Esophagus muscularis mucosa (tissue), 4 donors: ENCODE results near the gene TBC1D22A.

Source experiments
- CTCF ChIP-seq, 3 experiments: fragments of 200-600 bp in 2 of 3; fragments of 450-650 bp in 1 of 3; sonication (generic) in 2 of 3; IDR thresholded peaks; one replicate each; pipeline ENCODE4 v1.5.1; 2017 to 2019; ENCODE audit warnings: antibody characterized with exemption in 3 of 3, mild to moderate bottlenecking in 2 of 3, moderate library complexity in 1 of 3
- EP300 ChIP-seq: sonication (generic); formaldehyde crosslinking; IDR thresholded peaks from one replicate; pipeline ENCODE4 v1.6.1; 2017; ENCODE audit warnings: antibody characterized with exemption
- POLR2A ChIP-seq: fragments of 450-650 bp; IDR thresholded peaks from one replicate; pipeline ENCODE4 v1.6.1; 2017; ENCODE audit warnings: antibody characterized with exemption, moderate library complexity, mild to moderate bottlenecking, low read depth
- POLR2AphosphoS5 ChIP-seq, 2 donors: sonication (generic); formaldehyde crosslinking; IDR thresholded peaks; one replicate each; pipeline ENCODE4 v1.6.1; 2017; ENCODE audit warnings: antibody characterized with exemption in 2 of 2

DNA sequence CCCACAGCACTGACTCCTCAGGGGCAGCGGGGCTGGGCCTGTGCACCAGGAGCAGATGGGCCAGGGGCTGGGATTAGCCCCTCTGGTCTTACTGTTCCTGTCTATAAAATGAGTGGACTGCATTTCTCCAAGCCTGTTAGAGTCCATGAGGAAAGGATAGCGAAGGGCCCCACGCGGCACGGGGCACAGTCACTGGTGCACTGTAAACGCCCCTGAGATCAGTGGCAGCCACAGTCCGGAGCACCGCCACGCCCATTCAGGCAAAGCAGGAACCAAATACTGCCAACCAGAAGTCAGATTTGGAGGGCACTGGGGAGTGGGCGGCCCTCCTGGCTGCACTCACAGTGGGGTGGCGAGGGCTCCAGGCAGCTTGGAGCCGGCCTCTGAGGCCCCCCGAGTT, 387.5 kb downstream of the TBC1D22A start:
- TF ChIP-seq POLR2A (no peak), CTCF (IDR thresholded peaks at IDR 0.05) (no peak), EP300 (no peak), POLR2AphosphoS5 (IDR thresholded peaks at IDR 0.05) (no peak)
